Panc1 (cell line): ENCODE measurements around the gene IBA57. TPM values are rescaled to one million over a fixed set of nuclear protein-coding genes. Genes with fewer than 3 reads are reported as not detected.

Source experiments
- ATAC-seq: fragments of 200-7000 bp; cut with Tn5 transposase; 2 replicates; pipeline ENCODE4 v1.9.1; 2020; ENCODE audit warnings: mild to moderate bottlenecking, moderate library complexity
- BruUV-seq: library from RNA; stranded (reverse); fragments of 400-500 nt; replicated peaks from 2 replicates; lab custom pipeline; 2021; lab: Mats Ljungman, UMichigan
- CTCF ChIA-PET: fragments of 300-600 bp; sonication (Branson Sonifier 250); formaldehyde crosslinking; loops from one replicate; lab custom pipeline; 2022; ENCODE audit warnings: antibody characterized with exemption; lab: Charles Lee
- POLR2A ChIA-PET: fragments of 300-600 bp; sonication (Branson Sonifier 250); formaldehyde crosslinking; loops from one replicate; lab custom pipeline; 2022; ENCODE audit warnings: antibody characterized with exemption; lab: Charles Lee
- DNase-seq: peaks from one replicate; pipeline ENCODE4 v3.0.0-alpha.2; 2010; ENCODE audit warnings: low read depth, low spot score
- H3K27ac ChIP-seq: 2 replicates; pipeline ENCODE4 v1.5.1; 2011; ENCODE audit warnings: mild to moderate bottlenecking, low read length, inconsistent platforms
- H3K27me3 ChIP-seq: fragments of 200-500 bp; sonication (Bioruptor generic); 2 replicates; pipeline ENCODE4 v1.6.0; 2014; ENCODE audit warnings: low read length, inconsistent platforms; ENCODE audit not compliant: control insufficient read depth, insufficient read depth
- H3K36me3 ChIP-seq: fragments of 200-500 bp; sonication (Bioruptor generic); 2 replicates; pipeline ENCODE4 v1.5.1; 2014; ENCODE audit warnings: inconsistent platforms, mild to moderate bottlenecking, low read length, moderate library complexity; ENCODE audit not compliant: control insufficient read depth, insufficient read depth
- H3K4me1 ChIP-seq: 2 replicates; pipeline ENCODE4 v1.5.1; 2011; ENCODE audit warnings: inconsistent platforms, mild to moderate bottlenecking, low read length, moderate library complexity; ENCODE audit not compliant: control insufficient read depth, insufficient read depth
- H3K4me3 ChIP-seq, 2 experiments: 2 replicates each; pipeline ENCODE4 v1.5.1; 2011 to 2012; ENCODE audit warnings: low read depth in 2 of 2, low read length in 2 of 2, mild to moderate bottlenecking in 2 of 2, inconsistent platforms in 1 of 2, moderate library complexity in 1 of 2
- H3K9me3 ChIP-seq: fragments of 200-500 bp; sonication (Bioruptor generic); 2 replicates; pipeline ENCODE4 v1.5.1; 2014; ENCODE audit warnings: low read depth, mild to moderate bottlenecking, inconsistent platforms, low read length, moderate library complexity; ENCODE audit not compliant: control insufficient read depth, insufficient read depth
- CTCF ChIP-seq: fragments of 450-650 bp; IDR thresholded peaks from 2 replicates; pipeline ENCODE4 v1.5.1; 2017; ENCODE audit warnings: mild to moderate bottlenecking
- POLR2AphosphoS5 ChIP-seq: IDR thresholded peaks from 2 replicates; pipeline ENCODE4 v1.6.1; 2012; ENCODE audit warnings: mild to moderate bottlenecking, low read depth, low read length, moderate library complexity
- REST ChIP-seq, 2 experiments: IDR thresholded peaks; 2 replicates each; pipeline ENCODE4 v1.6.1; 2011 to 2012; ENCODE audit warnings: low read depth in 2 of 2, control low read depth in 1 of 2, low read length in 1 of 2, mild to moderate bottlenecking in 1 of 2, moderate library complexity in 1 of 2; ENCODE audit not compliant: insufficient read depth in 1 of 2
- SIN3A ChIP-seq: IDR thresholded peaks from 2 replicates; pipeline ENCODE4 v1.6.1; 2012; ENCODE audit warnings: low read depth, mild to moderate bottlenecking, low read length, moderate library complexity, borderline replicate concordance; ENCODE audit not compliant: insufficient read depth
- TCF7L2 ChIP-seq: IDR thresholded peaks from 2 replicates; pipeline ENCODE4 v1.6.1; 2011; ENCODE audit warnings: mild to moderate bottlenecking, low read depth, low read length, inconsistent platforms
- in situ Hi-C: cut with HindIII; loops from 2 replicates; pipeline ENCODE4 v1.10.0; 2016; ENCODE audit warnings: low sequenced_read_pairs, low pct_unique_long_range_greater_than_20kb
- intact Hi-C: fragments of 100-400 bp; cut with micrococcal nuclease; formaldehyde crosslinking; loops from one replicate; pipeline ENCODE4 v1.10.0; 2022; ENCODE audit not compliant: unreplicated experiment
- total RNA-seq: library from RNA; stranded (reverse); gene quantifications from one replicate; pipeline ENCODE4 v1.2.1, GENCODE V29; 2021; ENCODE audit not compliant: unreplicated experiment

The IBA57 gene
- total RNA-seq, 1 experiment from 2014 or later: 11.3 TPM

- H3K36me3 ChIP-seq: no peaks in the 10 kb centered on the region
- ChIA-PET CTCF (no interaction called here), POLR2A (interaction anchor here (0.5 kb wide), 1 partner anchor 1347 kb away, joined by 7 read pairs; no protein-coding TSS in a partner anchor)
- no peaks in the 10 kb centered on the region for H3K9me3 ChIP-seq
- DNase-seq (no peak), ATAC-seq (no peak)
- TF ChIP-seq CTCF (no peak), TCF7L2 (no peak), REST (IDR thresholded peaks at IDR 0.05; ENCODE audit: insufficient read depth in 1 of 2, low read depth in 2 of 2, low read length in 1 of 2) (no peak), POLR2AphosphoS5 (no peak), SIN3A (no peak)
- no peak overlapping the region for H3K4me3 ChIP-seq
- H3K4me1 ChIP-seq: peaks cover 10% of the 10 kb centered on the region
- in situ Hi-C loops: no loop called here
- intact Hi-C loops: no loop called here
- H3K27me3 ChIP-seq: no peaks in the 10 kb centered on the region
- no TSS peak for BruUV-seq
- H3K27ac ChIP-seq: no peak overlapping the region
Measured at GRCh38 chr1:228154670-228155571, 10.7 kb upstream of the IBA57 start.

GRCh38 chr1:228155596-228156514 is 9.7 kb upstream of the IBA57 start:
- intact Hi-C loops: no loop called here
- no peaks in the 10 kb centered on the region for H3K9me3 ChIP-seq
- no TSS peak for BruUV-seq
- no peaks in the 10 kb centered on the region for H3K27me3 ChIP-seq
- ChIA-PET CTCF (no interaction called here), POLR2A (interaction anchor here (0.5 kb wide), 1 partner anchor 99 kb away, joined by 4 read pairs; no protein-coding TSS in a partner anchor)
- H3K4me1 ChIP-seq: peaks cover under 1% of the 10 kb centered on the region
- DNase-seq (no peak), ATAC-seq (no peak)
- in situ Hi-C loops: no loop called here
- TF ChIP-seq CTCF: no peak
- TF ChIP-seq SIN3A: no peak
- TF ChIP-seq REST (IDR thresholded peaks at IDR 0.05; ENCODE audit: insufficient read depth in 1 of 2, low read depth in 2 of 2, low read length in 1 of 2): no peak
- TF ChIP-seq POLR2AphosphoS5: no peak
- no peak for TF ChIP-seq TCF7L2
- no peak overlapping the region for H3K27ac ChIP-seq
- H3K36me3 ChIP-seq: no peaks in the 10 kb centered on the region
- H3K4me3 ChIP-seq: no peak overlapping the region
